GM23338 (cell line): ENCODE data around the gene DOCK1. TPM values are rescaled to one million over a fixed set of nuclear protein-coding genes. Genes with fewer than 3 reads are reported as not detected.

Experiments
- ATAC-seq: fragments of 200-7000 bp; cut with Tn5 transposase; 3 replicates; pipeline ENCODE4 v1.9.1; 2020
- DNase-seq: peaks from one replicate; pipeline ENCODE4 v3.0.0-alpha.2; 2015; ENCODE audit warnings: low spot score
- H2AFZ ChIP-seq: fragments of 200-600 bp; sonication (generic); 2 replicates; pipeline ENCODE4 v1.8.0; 2016; ENCODE audit warnings: antibody characterized with exemption, mild to moderate bottlenecking, moderate library complexity
- H3F3A ChIP-seq: fragments of 200-600 bp; sonication (generic); replicated peaks from 2 replicates; pipeline ENCODE4 v1.8.0; 2017; ENCODE audit warnings: antibody characterized with exemption, mixed run types, low read depth
- H3K27ac ChIP-seq: fragments of 200-600 bp; sonication (generic); 2 replicates; pipeline ENCODE4 v1.6.1; 2016; ENCODE audit warnings: low read depth
- H3K27me3 ChIP-seq: fragments of 200-600 bp; sonication (generic); 2 replicates; pipeline ENCODE4 v1.8.0; 2016; ENCODE audit warnings: mild to moderate bottlenecking, mixed run types, moderate library complexity; ENCODE audit not compliant: insufficient read depth
- H3K36me3 ChIP-seq: fragments of 200-600 bp; sonication (generic); 2 replicates; pipeline ENCODE4 v1.8.0; 2016; ENCODE audit warnings: mild to moderate bottlenecking; ENCODE audit not compliant: insufficient read depth
- H3K4me1 ChIP-seq: fragments of 200-600 bp; sonication (generic); 2 replicates; pipeline ENCODE4 v1.8.0; 2016; ENCODE audit warnings: mild to moderate bottlenecking, moderate library complexity; ENCODE audit not compliant: insufficient read depth
- H3K4me2 ChIP-seq: fragments of 200-600 bp; sonication (generic); 2 replicates; pipeline ENCODE4 v1.7.1; 2017; ENCODE audit warnings: mixed run types
- H3K4me3 ChIP-seq: fragments of 200-600 bp; sonication (generic); 2 replicates; pipeline ENCODE4 v1.6.1; 2016; ENCODE audit warnings: mixed run types
- H3K79me2 ChIP-seq: fragments of 200-600 bp; sonication (generic); replicated peaks from 2 replicates; pipeline ENCODE4 v1.8.0; 2017; ENCODE audit warnings: mild to moderate bottlenecking; ENCODE audit not compliant: insufficient read depth
- H3K9me2 ChIP-seq: fragments of 200-600 bp; sonication (generic); 2 replicates; pipeline ENCODE4 v1.8.0; 2017; ENCODE audit not compliant: insufficient read depth
- H4K20me1 ChIP-seq: fragments of 200-600 bp; sonication (generic); replicated peaks from 2 replicates; pipeline ENCODE4 v1.8.0; 2017; ENCODE audit warnings: mild to moderate bottlenecking; ENCODE audit not compliant: insufficient read depth
- H3K27ac Mint-ChIP-seq: 2 replicates; pipeline ENCODE4 v1.8.0; 2020; ENCODE audit warnings: inconsistent platforms, mild to moderate bottlenecking, moderate library complexity, mixed read lengths
- H3K27me3 Mint-ChIP-seq: 3 replicates; pipeline ENCODE4 v1.8.0; 2022; ENCODE audit warnings: low read depth, mild to moderate bottlenecking, moderate library complexity, mixed read lengths, inconsistent platforms; ENCODE audit not compliant: insufficient read depth, poor library complexity
- H3K36me3 Mint-ChIP-seq: 3 replicates; pipeline ENCODE4 v1.8.0; 2021; ENCODE audit warnings: low read depth, mild to moderate bottlenecking, inconsistent platforms, moderate library complexity, mixed read lengths
- H3K4me1 Mint-ChIP-seq: 3 replicates; pipeline ENCODE4 v1.8.0; 2020; ENCODE audit warnings: mild to moderate bottlenecking, inconsistent platforms, mixed read lengths
- H3K4me3 Mint-ChIP-seq: 3 replicates; pipeline ENCODE4 v1.8.0; 2021; ENCODE audit warnings: moderate library complexity, mild to moderate bottlenecking, inconsistent platforms, mixed read lengths
- H3K9me3 Mint-ChIP-seq: 3 replicates; pipeline ENCODE4 v1.8.0; 2020; ENCODE audit warnings: moderate library complexity, mild to moderate bottlenecking, inconsistent platforms, mixed read lengths
- ETS1 ChIP-seq: IDR thresholded peaks from 2 replicates; pipeline ENCODE4 v1.6.1; 2016; ENCODE audit warnings: antibody characterized with exemption
- EZH2 ChIP-seq: fragments of 200-600 bp; sonication (generic); IDR thresholded peaks from one replicate; pipeline ENCODE4 v1.8.0; 2017; ENCODE audit warnings: antibody characterized with exemption, mild to moderate bottlenecking, low read depth; ENCODE audit not compliant: unreplicated experiment
- EZH2phosphoT487 ChIP-seq: fragments of 200-600 bp; sonication (generic); IDR thresholded peaks from one replicate; pipeline ENCODE4 v1.8.1; 2018; ENCODE audit warnings: antibody characterized with exemption; ENCODE audit not compliant: unreplicated experiment
- NANOG ChIP-seq: IDR thresholded peaks from 2 replicates; pipeline ENCODE4 v1.6.1; 2016; ENCODE audit warnings: antibody characterized with exemption, borderline replicate concordance
- STAT1 ChIP-seq: IDR thresholded peaks from one replicate; pipeline ENCODE4 v1.6.1; 2016; ENCODE audit warnings: antibody characterized with exemption; ENCODE audit not compliant: unreplicated experiment
- ZNF114 ChIP-seq: fragments of 250-450 bp; sonication (Bioruptor Pico); IDR thresholded peaks from 2 replicates; pipeline ENCODE4 v1.5.0; 2020; ENCODE audit warnings: mild to moderate bottlenecking, moderate library complexity
- ZNF331 ChIP-seq: fragments of 250-450 bp; sonication (Bioruptor Pico); IDR thresholded peaks from 2 replicates; pipeline ENCODE4 v1.5.0; 2020; ENCODE audit warnings: low read depth, mild to moderate bottlenecking, moderate library complexity
- polyA plus RNA-seq: library from polyadenylated mRNA; unstranded; fragments of >200 nt; fragmentation: Nextera tagmentation; extraction: Ambion mirVana; gene quantifications from 2 replicates; pipeline ENCODE4 v1.2.1, GENCODE V29; 2016
- total RNA-seq: library from RNA; depleted of rRNA; stranded (reverse); fragments of >200 nt; shearing (Covaris generic); gene quantifications from 2 replicates; pipeline ENCODE4 v1.2.3, GENCODE V29; 2014
- TF ChIP-seq, protein P1 (sequence below): fragments of 250-450 bp; sonication (Bioruptor Pico); IDR thresholded peaks from 2 replicates; pipeline ENCODE4 v1.5.0; 2020; ENCODE audit warnings: mild to moderate bottlenecking, moderate library complexity
- TF ChIP-seq, protein P2 (sequence below): IDR thresholded peaks from one replicate; pipeline ENCODE4 v1.6.1; 2018; ENCODE audit warnings: antibody characterized with exemption; ENCODE audit not compliant: unreplicated experiment
- TF ChIP-seq, protein P3 (sequence below), 2 experiments: fragments of 200-600 bp in 1 of 2; sonication (generic) in 1 of 2; conservative IDR thresholded peaks; 2 replicates each; pipeline versions ENCODE4 v1.5.1 to v1.6.1; 2016 to 2017; ENCODE audit warnings: antibody characterized with exemption in 2 of 2, low read depth in 2 of 2, mild to moderate bottlenecking in 2 of 2, moderate library complexity in 1 of 2

The DOCK1 gene
- total and polyA plus RNA-seq, 2 experiments from 2014 or later, result 13.2 to 55.3 TPM

DNA sequence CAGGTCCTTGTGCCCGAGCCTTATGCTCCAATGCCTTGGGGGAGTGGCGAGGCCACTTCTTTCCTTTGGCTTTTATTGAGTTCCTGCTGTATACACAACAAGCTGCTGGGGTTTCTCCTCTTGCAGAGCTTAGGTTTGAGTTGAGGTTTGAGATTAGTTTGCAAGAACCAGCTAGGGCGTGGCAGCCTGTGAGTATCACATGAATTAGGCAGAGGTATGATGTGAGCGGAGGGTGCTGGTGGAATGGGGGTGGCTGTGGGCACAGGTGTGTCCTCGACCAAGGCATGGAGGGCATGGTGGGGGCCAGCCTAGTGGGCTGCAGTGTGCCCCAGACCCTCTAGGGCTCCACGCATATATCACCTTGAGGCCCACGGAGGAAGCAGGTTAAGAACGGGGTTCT, 123.3 kb downstream of the DOCK1 start (continued):
- TF ChIP-seq, protein P1, sequence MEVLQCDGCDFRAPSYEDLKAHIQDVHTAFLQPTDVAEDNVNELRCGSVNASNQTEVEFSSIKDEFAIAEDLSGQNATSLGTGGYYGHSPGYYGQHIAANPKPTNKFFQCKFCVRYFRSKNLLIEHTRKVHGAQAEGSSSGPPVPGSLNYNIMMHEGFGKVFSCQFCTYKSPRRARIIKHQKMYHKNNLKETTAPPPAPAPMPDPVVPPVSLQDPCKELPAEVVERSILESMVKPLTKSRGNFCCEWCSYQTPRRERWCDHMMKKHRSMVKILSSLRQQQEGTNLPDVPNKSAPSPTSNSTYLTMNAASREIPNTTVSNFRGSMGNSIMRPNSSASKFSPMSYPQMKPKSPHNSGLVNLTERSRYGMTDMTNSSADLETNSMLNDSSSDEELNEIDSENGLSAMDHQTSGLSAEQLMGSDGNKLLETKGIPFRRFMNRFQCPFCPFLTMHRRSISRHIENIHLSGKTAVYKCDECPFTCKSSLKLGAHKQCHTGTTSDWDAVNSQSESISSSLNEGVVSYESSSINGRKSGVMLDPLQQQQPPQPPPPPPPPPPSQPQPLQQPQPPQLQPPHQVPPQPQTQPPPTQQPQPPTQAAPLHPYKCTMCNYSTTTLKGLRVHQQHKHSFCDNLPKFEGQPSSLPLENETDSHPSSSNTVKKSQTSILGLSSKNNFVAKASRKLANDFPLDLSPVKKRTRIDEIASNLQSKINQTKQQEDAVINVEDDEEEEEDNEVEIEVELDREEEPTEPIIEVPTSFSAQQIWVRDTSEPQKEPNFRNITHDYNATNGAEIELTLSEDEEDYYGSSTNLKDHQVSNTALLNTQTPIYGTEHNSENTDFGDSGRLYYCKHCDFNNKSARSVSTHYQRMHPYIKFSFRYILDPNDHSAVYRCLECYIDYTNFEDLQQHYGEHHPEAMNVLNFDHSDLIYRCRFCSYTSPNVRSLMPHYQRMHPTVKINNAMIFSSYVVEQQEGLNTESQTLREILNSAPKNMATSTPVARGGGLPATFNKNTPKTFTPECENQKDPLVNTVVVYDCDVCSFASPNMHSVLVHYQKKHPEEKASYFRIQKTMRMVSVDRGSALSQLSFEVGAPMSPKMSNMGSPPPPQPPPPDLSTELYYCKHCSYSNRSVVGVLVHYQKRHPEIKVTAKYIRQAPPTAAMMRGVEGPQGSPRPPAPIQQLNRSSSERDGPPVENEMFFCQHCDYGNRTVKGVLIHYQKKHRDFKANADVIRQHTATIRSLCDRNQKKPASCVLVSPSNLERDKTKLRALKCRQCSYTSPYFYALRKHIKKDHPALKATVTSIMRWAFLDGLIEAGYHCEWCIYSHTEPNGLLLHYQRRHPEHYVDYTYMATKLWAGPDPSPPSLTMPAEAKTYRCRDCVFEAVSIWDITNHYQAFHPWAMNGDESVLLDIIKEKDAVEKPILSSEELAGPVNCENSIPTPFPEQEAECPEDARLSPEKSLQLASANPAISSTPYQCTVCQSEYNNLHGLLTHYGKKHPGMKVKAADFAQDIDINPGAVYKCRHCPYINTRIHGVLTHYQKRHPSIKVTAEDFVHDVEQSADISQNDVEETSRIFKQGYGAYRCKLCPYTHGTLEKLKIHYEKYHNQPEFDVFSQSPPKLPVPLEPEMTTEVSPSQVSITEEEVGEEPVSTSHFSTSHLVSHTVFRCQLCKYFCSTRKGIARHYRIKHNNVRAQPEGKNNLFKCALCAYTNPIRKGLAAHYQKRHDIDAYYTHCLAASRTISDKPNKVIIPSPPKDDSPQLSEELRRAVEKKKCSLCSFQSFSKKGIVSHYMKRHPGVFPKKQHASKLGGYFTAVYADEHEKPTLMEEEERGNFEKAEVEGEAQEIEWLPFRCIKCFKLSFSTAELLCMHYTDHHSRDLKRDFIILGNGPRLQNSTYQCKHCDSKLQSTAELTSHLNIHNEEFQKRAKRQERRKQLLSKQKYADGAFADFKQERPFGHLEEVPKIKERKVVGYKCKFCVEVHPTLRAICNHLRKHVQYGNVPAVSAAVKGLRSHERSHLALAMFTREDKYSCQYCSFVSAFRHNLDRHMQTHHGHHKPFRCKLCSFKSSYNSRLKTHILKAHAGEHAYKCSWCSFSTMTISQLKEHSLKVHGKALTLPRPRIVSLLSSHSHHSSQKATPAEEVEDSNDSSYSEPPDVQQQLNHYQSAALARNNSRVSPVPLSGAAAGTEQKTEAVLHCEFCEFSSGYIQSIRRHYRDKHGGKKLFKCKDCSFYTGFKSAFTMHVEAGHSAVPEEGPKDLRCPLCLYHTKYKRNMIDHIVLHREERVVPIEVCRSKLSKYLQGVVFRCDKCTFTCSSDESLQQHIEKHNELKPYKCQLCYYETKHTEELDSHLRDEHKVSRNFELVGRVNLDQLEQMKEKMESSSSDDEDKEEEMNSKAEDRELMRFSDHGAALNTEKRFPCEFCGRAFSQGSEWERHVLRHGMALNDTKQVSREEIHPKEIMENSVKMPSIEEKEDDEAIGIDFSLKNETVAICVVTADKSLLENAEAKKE, result no peak
- TF ChIP-seq EZH2phosphoT487, result no peak

DNA sequence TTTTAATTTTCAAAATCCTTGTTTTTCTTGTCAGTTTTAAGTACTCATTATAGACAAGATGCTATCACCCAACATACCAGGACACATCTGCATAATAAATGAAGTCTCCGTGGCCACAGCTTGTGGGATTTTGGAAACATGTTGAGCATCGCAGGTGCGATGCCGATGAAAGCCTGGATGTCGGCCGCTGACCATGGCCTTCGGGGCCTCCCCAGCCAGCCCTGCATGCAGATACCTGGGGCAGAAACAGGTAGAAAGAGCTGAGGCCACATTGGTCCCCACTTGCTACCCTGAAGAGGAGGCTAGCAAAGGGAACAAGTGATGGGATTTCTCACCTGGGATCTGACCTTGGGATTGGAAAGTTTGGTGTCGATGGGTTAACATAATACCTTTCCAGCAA, 123.8 kb downstream of the DOCK1 start:
- TF ChIP-seq, protein P2, sequence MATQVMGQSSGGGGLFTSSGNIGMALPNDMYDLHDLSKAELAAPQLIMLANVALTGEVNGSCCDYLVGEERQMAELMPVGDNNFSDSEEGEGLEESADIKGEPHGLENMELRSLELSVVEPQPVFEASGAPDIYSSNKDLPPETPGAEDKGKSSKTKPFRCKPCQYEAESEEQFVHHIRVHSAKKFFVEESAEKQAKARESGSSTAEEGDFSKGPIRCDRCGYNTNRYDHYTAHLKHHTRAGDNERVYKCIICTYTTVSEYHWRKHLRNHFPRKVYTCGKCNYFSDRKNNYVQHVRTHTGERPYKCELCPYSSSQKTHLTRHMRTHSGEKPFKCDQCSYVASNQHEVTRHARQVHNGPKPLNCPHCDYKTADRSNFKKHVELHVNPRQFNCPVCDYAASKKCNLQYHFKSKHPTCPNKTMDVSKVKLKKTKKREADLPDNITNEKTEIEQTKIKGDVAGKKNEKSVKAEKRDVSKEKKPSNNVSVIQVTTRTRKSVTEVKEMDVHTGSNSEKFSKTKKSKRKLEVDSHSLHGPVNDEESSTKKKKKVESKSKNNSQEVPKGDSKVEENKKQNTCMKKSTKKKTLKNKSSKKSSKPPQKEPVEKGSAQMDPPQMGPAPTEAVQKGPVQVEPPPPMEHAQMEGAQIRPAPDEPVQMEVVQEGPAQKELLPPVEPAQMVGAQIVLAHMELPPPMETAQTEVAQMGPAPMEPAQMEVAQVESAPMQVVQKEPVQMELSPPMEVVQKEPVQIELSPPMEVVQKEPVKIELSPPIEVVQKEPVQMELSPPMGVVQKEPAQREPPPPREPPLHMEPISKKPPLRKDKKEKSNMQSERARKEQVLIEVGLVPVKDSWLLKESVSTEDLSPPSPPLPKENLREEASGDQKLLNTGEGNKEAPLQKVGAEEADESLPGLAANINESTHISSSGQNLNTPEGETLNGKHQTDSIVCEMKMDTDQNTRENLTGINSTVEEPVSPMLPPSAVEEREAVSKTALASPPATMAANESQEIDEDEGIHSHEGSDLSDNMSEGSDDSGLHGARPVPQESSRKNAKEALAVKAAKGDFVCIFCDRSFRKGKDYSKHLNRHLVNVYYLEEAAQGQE, result no peak
- no peak for TF ChIP-seq ETS1
- TF ChIP-seq EZH2phosphoT487, result no peak
- TF ChIP-seq STAT1, result no peak
- TF ChIP-seq, protein P3, sequence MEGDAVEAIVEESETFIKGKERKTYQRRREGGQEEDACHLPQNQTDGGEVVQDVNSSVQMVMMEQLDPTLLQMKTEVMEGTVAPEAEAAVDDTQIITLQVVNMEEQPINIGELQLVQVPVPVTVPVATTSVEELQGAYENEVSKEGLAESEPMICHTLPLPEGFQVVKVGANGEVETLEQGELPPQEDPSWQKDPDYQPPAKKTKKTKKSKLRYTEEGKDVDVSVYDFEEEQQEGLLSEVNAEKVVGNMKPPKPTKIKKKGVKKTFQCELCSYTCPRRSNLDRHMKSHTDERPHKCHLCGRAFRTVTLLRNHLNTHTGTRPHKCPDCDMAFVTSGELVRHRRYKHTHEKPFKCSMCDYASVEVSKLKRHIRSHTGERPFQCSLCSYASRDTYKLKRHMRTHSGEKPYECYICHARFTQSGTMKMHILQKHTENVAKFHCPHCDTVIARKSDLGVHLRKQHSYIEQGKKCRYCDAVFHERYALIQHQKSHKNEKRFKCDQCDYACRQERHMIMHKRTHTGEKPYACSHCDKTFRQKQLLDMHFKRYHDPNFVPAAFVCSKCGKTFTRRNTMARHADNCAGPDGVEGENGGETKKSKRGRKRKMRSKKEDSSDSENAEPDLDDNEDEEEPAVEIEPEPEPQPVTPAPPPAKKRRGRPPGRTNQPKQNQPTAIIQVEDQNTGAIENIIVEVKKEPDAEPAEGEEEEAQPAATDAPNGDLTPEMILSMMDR (conservative IDR thresholded peaks at IDR 0.05; ENCODE audit: low read depth in 2 of 2), result no peak
- no peak for TF ChIP-seq NANOG
- no peak for TF ChIP-seq EZH2
- no peak for TF ChIP-seq ZNF114 (CRISPR knock-in tag)
- TF ChIP-seq ZNF331, result no peak
- Mint-ChIP-seq H3K27ac (no peak overlapping the region), H3K27me3 (peaks cover 6% of the 10 kb centered on the region), H3K4me1 (no peaks in the 10 kb centered on the region), H3K4me3 (no peak overlapping the region), H3K36me3 (peaks cover 65% of the 10 kb centered on the region), H3K9me3 (no peaks in the 10 kb centered on the region)
- no peaks in the 10 kb centered on the region for H3K4me1 ChIP-seq
- no peaks in the 10 kb centered on the region for H3K79me2 ChIP-seq
- ATAC-seq (no peak), DNase-seq (no peak)
- H4K20me1 ChIP-seq, result no peaks in the 10 kb centered on the region
- no peaks in the 10 kb centered on the region for H3K9me2 ChIP-seq
- H3K27ac ChIP-seq, result no peak overlapping the region
- H3K4me3 ChIP-seq, result no peak overlapping the region
- peaks cover 20% of the 10 kb centered on the region for H3K36me3 ChIP-seq
- H3K4me2 ChIP-seq, result no peak overlapping the region
- H3K27me3 ChIP-seq, result no peaks in the 10 kb centered on the region
- no peaks in the 10 kb centered on the region for H3F3A ChIP-seq
- H2AFZ ChIP-seq, result no peak overlapping the region
